Endothelial cell (in vitro differentiated cells): ENCODE data around the gene PTPRN2. TPM values are rescaled to one million over a fixed set of nuclear protein-coding genes. Genes with fewer than 3 reads are reported as not detected.

Experiments used
- DNase-seq: peaks from one replicate; pipeline ENCODE4 v3.0.0; 2021; ENCODE audit warnings: low spot score
- H3K27ac Mint-ChIP-seq: one replicate; pipeline ENCODE4 v1.8.0; 2021; ENCODE audit warnings: mixed read lengths, inconsistent platforms; ENCODE audit not compliant: unreplicated experiment
- H3K27me3 Mint-ChIP-seq: one replicate; pipeline ENCODE4 v1.8.0; 2021; ENCODE audit warnings: mild to moderate bottlenecking, moderate library complexity, mixed read lengths, inconsistent platforms; ENCODE audit not compliant: unreplicated experiment
- H3K36me3 Mint-ChIP-seq: one replicate; pipeline ENCODE4 v1.8.0; 2021; ENCODE audit warnings: mild to moderate bottlenecking, low read depth, mixed read lengths, inconsistent platforms; ENCODE audit not compliant: unreplicated experiment
- H3K4me1 Mint-ChIP-seq: one replicate; pipeline ENCODE4 v1.8.0; 2021; ENCODE audit warnings: mild to moderate bottlenecking, mixed read lengths, inconsistent platforms; ENCODE audit not compliant: unreplicated experiment
- H3K4me3 Mint-ChIP-seq: one replicate; pipeline ENCODE4 v1.8.0; 2021; ENCODE audit warnings: mild to moderate bottlenecking, mixed read lengths, inconsistent platforms; ENCODE audit not compliant: unreplicated experiment
- H3K9me3 Mint-ChIP-seq: one replicate; pipeline ENCODE4 v1.8.0; 2021; ENCODE audit warnings: mixed read lengths, inconsistent platforms; ENCODE audit not compliant: unreplicated experiment
- CTCF ChIP-seq: fragments of 200-600 bp; sonication (generic); IDR thresholded peaks from one replicate; pipeline ENCODE4 v1.5.0; 2021; ENCODE audit warnings: antibody characterized with exemption; ENCODE audit not compliant: unreplicated experiment
- total RNA-seq: library from RNA; stranded (reverse); fragmentation: NEBNext Ultra II Directional; extraction: Animal tissue kit (Norgen Biotek cat#: 25700); gene quantifications from one replicate; pipeline ENCODE4 v1.2.1, GENCODE V29; 2021; ENCODE audit not compliant: unreplicated experiment

The PTPRN2 gene
- total RNA-seq, 1 donor from 2014 or later, result 0.18 TPM

- peaks cover 7% of the 10 kb centered on the region for H3K27me3 Mint-ChIP-seq
- peak overlapping the region; percentile 81 for H3K4me3 Mint-ChIP-seq
- TF ChIP-seq CTCF, result no peak
- H3K27ac Mint-ChIP-seq, result no peak overlapping the region
- H3K36me3 Mint-ChIP-seq, result no peaks in the 10 kb centered on the region
- DNase-seq, result no peak
- peaks cover 16% of the 10 kb centered on the region for H3K9me3 Mint-ChIP-seq
- no peaks in the 10 kb centered on the region for H3K4me1 Mint-ChIP-seq
Measured at GRCh38 chr7:158585721-158586498, 1.7 kb downstream of the PTPRN2 start.

GRCh38 chr7:158584407-158584806 lies 3.2 kb downstream of the PTPRN2 start:
- Mint-ChIP-seq H3K4me1 (no peaks in the 10 kb centered on the region), H3K9me3 (peaks cover 23% of the 10 kb centered on the region), H3K27me3 (peaks cover 5% of the 10 kb centered on the region), H3K36me3 (no peaks in the 10 kb centered on the region), H3K4me3 (no peak overlapping the region), H3K27ac (no peak overlapping the region)
- no peak for TF ChIP-seq CTCF
- DNase-seq, result no peak

- H3K4me1 Mint-ChIP-seq, result no peaks in the 10 kb centered on the region
- no peak overlapping the region for H3K27ac Mint-ChIP-seq
- H3K27me3 Mint-ChIP-seq, result peaks cover 3% of the 10 kb centered on the region
- peaks cover 23% of the 10 kb centered on the region for H3K9me3 Mint-ChIP-seq
- H3K4me3 Mint-ChIP-seq, result no peak overlapping the region
- DNase-seq, result no peak
- no peaks in the 10 kb centered on the region for H3K36me3 Mint-ChIP-seq
- TF ChIP-seq CTCF, result no peak
Measured at GRCh38 chr7:158583810-158584209, 3.8 kb downstream of the PTPRN2 start.

GRCh38 chr7:158583143-158583542 lies 4.5 kb downstream of the PTPRN2 start:
- DNase-seq, result no peak
- Mint-ChIP-seq H3K27me3 (no peaks in the 10 kb centered on the region), H3K4me3 (no peak overlapping the region), H3K36me3 (no peaks in the 10 kb centered on the region), H3K27ac (no peak overlapping the region), H3K9me3 (peaks cover 23% of the 10 kb centered on the region), H3K4me1 (no peaks in the 10 kb centered on the region)
- no peak for TF ChIP-seq CTCF

GRCh38 chr7:158582089-158582456 lies 5.5 kb downstream of the PTPRN2 start:
- no peaks in the 10 kb centered on the region for H3K4me1 Mint-ChIP-seq
- H3K36me3 Mint-ChIP-seq, result no peaks in the 10 kb centered on the region
- TF ChIP-seq CTCF, result no peak
- no peak overlapping the region for H3K27ac Mint-ChIP-seq
- peaks cover 27% of the 10 kb centered on the region for H3K9me3 Mint-ChIP-seq
- DNase-seq, result no peak
- H3K27me3 Mint-ChIP-seq, result no peaks in the 10 kb centered on the region
- H3K4me3 Mint-ChIP-seq, result no peak overlapping the region
